WTC11 (cell line): ENCODE data around the gene HPS1. TPM values are rescaled to one million over a fixed set of nuclear protein-coding genes. Genes with fewer than 3 reads are reported as not detected.

Source experiments
- ATAC-seq: fragments of 200-7000 bp; cut with Tn5 transposase; 2 replicates; pipeline ENCODE4 v1.10.0; 2021; ENCODE audit warnings: mild to moderate bottlenecking, moderate library complexity
- CTCF ChIA-PET: fragments of 300-600 bp; sonication (Branson Sonifier 250); formaldehyde crosslinking; loops from one replicate; lab custom pipeline; 2021; ENCODE audit warnings: antibody characterized with exemption; lab: Charles Lee
- POLR2A ChIA-PET: fragments of 350-600 bp; sonication (Branson Sonifier 250); formaldehyde crosslinking; loops from one replicate; lab custom pipeline; 2021; ENCODE audit warnings: antibody characterized with exemption; lab: Charles Lee
- DNase-seq: peaks from one replicate; pipeline ENCODE4 v3.0.0; 2021; ENCODE audit warnings: low spot score
- H3K27ac Mint-ChIP-seq: 2 replicates; pipeline ENCODE4 v1.8.0; 2021; ENCODE audit warnings: mixed read lengths
- H3K27me3 Mint-ChIP-seq: 2 replicates; pipeline ENCODE4 v1.8.0; 2021; ENCODE audit warnings: low read depth, mild to moderate bottlenecking, moderate library complexity, mixed read lengths
- H3K36me3 Mint-ChIP-seq: 2 replicates; pipeline ENCODE4 v1.8.0; 2021; ENCODE audit warnings: mixed read lengths
- H3K4me1 Mint-ChIP-seq: 2 replicates; pipeline ENCODE4 v1.8.0; 2022; ENCODE audit warnings: mixed read lengths
- H3K4me3 Mint-ChIP-seq: 2 replicates; pipeline ENCODE4 v1.8.0; 2021; ENCODE audit warnings: mild to moderate bottlenecking, moderate library complexity, mixed read lengths
- H3K9me3 Mint-ChIP-seq: 2 replicates; pipeline ENCODE4 v1.8.0; 2021; ENCODE audit warnings: mixed read lengths
- ATF1 ChIP-seq: sonication (generic); formaldehyde crosslinking; IDR thresholded peaks from 2 replicates; pipeline ENCODE4 v1.8.1; 2023; ENCODE audit warnings: mild to moderate bottlenecking, moderate library complexity, missing genetic modification reagents
- CTCF ChIP-seq: fragments of 200-600 bp; IDR thresholded peaks from 2 replicates; pipeline ENCODE4 v1.8.0; 2022; ENCODE audit warnings: antibody characterized with exemption
- ESRRA ChIP-seq: sonication (generic); formaldehyde crosslinking; IDR thresholded peaks from 2 replicates; pipeline ENCODE4 v1.8.1; 2022; ENCODE audit warnings: mild to moderate bottlenecking, missing genetic modification reagents, borderline replicate concordance
- FOXP1 ChIP-seq: sonication (generic); formaldehyde crosslinking; IDR thresholded peaks from 2 replicates; pipeline ENCODE4 v1.8.0; 2022; ENCODE audit warnings: missing genetic modification reagents, mild to moderate bottlenecking, moderate library complexity, borderline replicate concordance
- JUN ChIP-seq: sonication (generic); formaldehyde crosslinking; IDR thresholded peaks from 2 replicates; pipeline ENCODE4 v1.8.0; 2023; ENCODE audit warnings: mild to moderate bottlenecking, missing genetic modification reagents
- MYBL2 ChIP-seq: sonication (generic); formaldehyde crosslinking; IDR thresholded peaks from 2 replicates; pipeline ENCODE4 v1.8.1; 2023; ENCODE audit warnings: mild to moderate bottlenecking, moderate library complexity, missing genetic modification reagents
- NR2C2 ChIP-seq: sonication (generic); formaldehyde crosslinking; IDR thresholded peaks from 2 replicates; pipeline ENCODE4 v1.8.0; 2022; ENCODE audit warnings: mild to moderate bottlenecking, missing genetic modification reagents
- NR3C1 ChIP-seq: sonication (generic); formaldehyde crosslinking; conservative IDR thresholded peaks from 2 replicates; pipeline ENCODE4 v1.8.1; 2023; ENCODE audit warnings: low read depth, mild to moderate bottlenecking, missing genetic modification reagents
- PREB ChIP-seq: sonication (generic); formaldehyde crosslinking; IDR thresholded peaks from 2 replicates; pipeline ENCODE4 v1.8.1; 2022; ENCODE audit warnings: mild to moderate bottlenecking, missing genetic modification reagents, moderate library complexity, borderline replicate concordance
- PRRX2 ChIP-seq: fragments of 250-450 bp; sonication (Bioruptor Pico); IDR thresholded peaks from 2 replicates; pipeline ENCODE4 v1.8.0; 2021; ENCODE audit warnings: mild to moderate bottlenecking
- RELA ChIP-seq: sonication (generic); formaldehyde crosslinking; IDR thresholded peaks from 2 replicates; pipeline ENCODE4 v1.8.1; 2022; ENCODE audit warnings: missing genetic modification reagents, mild to moderate bottlenecking, borderline replicate concordance
- SMAD4 ChIP-seq: sonication (generic); formaldehyde crosslinking; IDR thresholded peaks from 2 replicates; pipeline ENCODE4 v1.8.0; 2022; ENCODE audit warnings: mild to moderate bottlenecking, missing genetic modification reagents
- TEAD1 ChIP-seq: sonication (generic); formaldehyde crosslinking; IDR thresholded peaks from 2 replicates; pipeline ENCODE4 v1.8.0; 2022; ENCODE audit warnings: mild to moderate bottlenecking, missing genetic modification reagents
- TP53 ChIP-seq: sonication (generic); formaldehyde crosslinking; IDR thresholded peaks from 2 replicates; pipeline ENCODE4 v1.8.1; 2023; ENCODE audit warnings: mild to moderate bottlenecking, missing genetic modification reagents
- ZBTB21 ChIP-seq: sonication (generic); formaldehyde crosslinking; IDR thresholded peaks from 2 replicates; pipeline ENCODE4 v1.8.1; 2023; ENCODE audit warnings: mild to moderate bottlenecking, missing genetic modification reagents, borderline replicate concordance
- ZNF263 ChIP-seq: sonication (generic); formaldehyde crosslinking; IDR thresholded peaks from 2 replicates; pipeline ENCODE4 v1.8.1; 2022; ENCODE audit warnings: low read depth, mild to moderate bottlenecking, moderate library complexity, missing genetic modification reagents
- ZNF425 ChIP-seq: fragments of 250-450 bp; sonication (Bioruptor Pico); conservative IDR thresholded peaks from 2 replicates; pipeline ENCODE4 v1.9.0; 2021; ENCODE audit warnings: mild to moderate bottlenecking
- total RNA-seq: library from RNA; stranded (reverse); gene quantifications from 3 replicates; pipeline ENCODE4 v1.2.3, GENCODE V29; 2021
- TF ChIP-seq, protein P1 (sequence below): sonication (generic); formaldehyde crosslinking; IDR thresholded peaks from 2 replicates; pipeline ENCODE4 v1.8.0; 2023; ENCODE audit warnings: mild to moderate bottlenecking, missing genetic modification reagents
- TF ChIP-seq, protein P2 (sequence below): sonication (generic); formaldehyde crosslinking; conservative IDR thresholded peaks from 2 replicates; pipeline ENCODE4 v1.8.1; 2022; ENCODE audit warnings: mild to moderate bottlenecking, missing genetic modification reagents
- TF ChIP-seq, protein P3 (sequence below): fragments of 250-450 bp; sonication (Bioruptor Pico); IDR thresholded peaks from 2 replicates; pipeline ENCODE4 v1.9.0; 2021; ENCODE audit warnings: mild to moderate bottlenecking
- TF ChIP-seq, protein P4 (sequence below): sonication (generic); formaldehyde crosslinking; IDR thresholded peaks from 2 replicates; pipeline ENCODE4 v1.8.1; 2022; ENCODE audit warnings: low read depth, mild to moderate bottlenecking, moderate library complexity, missing genetic modification reagents, borderline replicate concordance

The HPS1 gene
- total RNA-seq, 1 experiment from 2014 or later = 49.3 TPM

GRCh38 chr10:98466861-98467505, 20.2 kb upstream of the HPS1 start (continued):
- TF ChIP-seq PREB (no peak), PRRX2 (no peak), ZBTB21 (CRISPR knock-in tag) (no peak), ATF1 (CRISPR knock-in tag) (no peak), NR3C1 (CRISPR knock-in tag) (no peak), SMAD4 (CRISPR knock-in tag) (no peak), NR2C2 (no peak)
- TF ChIP-seq, protein P1, sequence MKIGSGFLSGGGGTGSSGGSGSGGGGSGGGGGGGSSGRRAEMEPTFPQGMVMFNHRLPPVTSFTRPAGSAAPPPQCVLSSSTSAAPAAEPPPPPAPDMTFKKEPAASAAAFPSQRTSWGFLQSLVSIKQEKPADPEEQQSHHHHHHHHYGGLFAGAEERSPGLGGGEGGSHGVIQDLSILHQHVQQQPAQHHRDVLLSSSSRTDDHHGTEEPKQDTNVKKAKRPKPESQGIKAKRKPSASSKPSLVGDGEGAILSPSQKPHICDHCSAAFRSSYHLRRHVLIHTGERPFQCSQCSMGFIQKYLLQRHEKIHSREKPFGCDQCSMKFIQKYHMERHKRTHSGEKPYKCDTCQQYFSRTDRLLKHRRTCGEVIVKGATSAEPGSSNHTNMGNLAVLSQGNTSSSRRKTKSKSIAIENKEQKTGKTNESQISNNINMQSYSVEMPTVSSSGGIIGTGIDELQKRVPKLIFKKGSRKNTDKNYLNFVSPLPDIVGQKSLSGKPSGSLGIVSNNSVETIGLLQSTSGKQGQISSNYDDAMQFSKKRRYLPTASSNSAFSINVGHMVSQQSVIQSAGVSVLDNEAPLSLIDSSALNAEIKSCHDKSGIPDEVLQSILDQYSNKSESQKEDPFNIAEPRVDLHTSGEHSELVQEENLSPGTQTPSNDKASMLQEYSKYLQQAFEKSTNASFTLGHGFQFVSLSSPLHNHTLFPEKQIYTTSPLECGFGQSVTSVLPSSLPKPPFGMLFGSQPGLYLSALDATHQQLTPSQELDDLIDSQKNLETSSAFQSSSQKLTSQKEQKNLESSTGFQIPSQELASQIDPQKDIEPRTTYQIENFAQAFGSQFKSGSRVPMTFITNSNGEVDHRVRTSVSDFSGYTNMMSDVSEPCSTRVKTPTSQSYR (CRISPR knock-in tag) = no peak
- TF ChIP-seq, protein P2, sequence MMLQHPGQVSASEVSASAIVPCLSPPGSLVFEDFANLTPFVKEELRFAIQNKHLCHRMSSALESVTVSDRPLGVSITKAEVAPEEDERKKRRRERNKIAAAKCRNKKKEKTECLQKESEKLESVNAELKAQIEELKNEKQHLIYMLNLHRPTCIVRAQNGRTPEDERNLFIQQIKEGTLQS (CRISPR knock-in tag) = no peak
- TF ChIP-seq, all 79 proteins: peak for 0

GRCh38 chr10:98465866-98466265, 19.1 kb upstream of the HPS1 start:
- no peaks in the 10 kb centered on the region for H3K36me3 Mint-ChIP-seq
- H3K4me1 Mint-ChIP-seq = peaks cover 25% of the 10 kb centered on the region
- ATAC-seq (no peak), DNase-seq (no peak)
- H3K9me3 Mint-ChIP-seq = no peaks in the 10 kb centered on the region
- peaks cover 28% of the 10 kb centered on the region for H3K27me3 Mint-ChIP-seq
- no peak overlapping the region for H3K4me3 Mint-ChIP-seq
- POLR2A ChIA-PET = no interaction called here
- no peak for TF ChIP-seq FOXP1 (CRISPR knock-in tag)
- no peak overlapping the region for H3K27ac Mint-ChIP-seq
- CTCF ChIA-PET = interaction anchor here (1.2 to 3.4 kb wide), 4 partner anchors 36 to 210 kb away, joined by 3 to 37 read pairs (median 13); no protein-coding TSS in a partner anchor

DNA sequence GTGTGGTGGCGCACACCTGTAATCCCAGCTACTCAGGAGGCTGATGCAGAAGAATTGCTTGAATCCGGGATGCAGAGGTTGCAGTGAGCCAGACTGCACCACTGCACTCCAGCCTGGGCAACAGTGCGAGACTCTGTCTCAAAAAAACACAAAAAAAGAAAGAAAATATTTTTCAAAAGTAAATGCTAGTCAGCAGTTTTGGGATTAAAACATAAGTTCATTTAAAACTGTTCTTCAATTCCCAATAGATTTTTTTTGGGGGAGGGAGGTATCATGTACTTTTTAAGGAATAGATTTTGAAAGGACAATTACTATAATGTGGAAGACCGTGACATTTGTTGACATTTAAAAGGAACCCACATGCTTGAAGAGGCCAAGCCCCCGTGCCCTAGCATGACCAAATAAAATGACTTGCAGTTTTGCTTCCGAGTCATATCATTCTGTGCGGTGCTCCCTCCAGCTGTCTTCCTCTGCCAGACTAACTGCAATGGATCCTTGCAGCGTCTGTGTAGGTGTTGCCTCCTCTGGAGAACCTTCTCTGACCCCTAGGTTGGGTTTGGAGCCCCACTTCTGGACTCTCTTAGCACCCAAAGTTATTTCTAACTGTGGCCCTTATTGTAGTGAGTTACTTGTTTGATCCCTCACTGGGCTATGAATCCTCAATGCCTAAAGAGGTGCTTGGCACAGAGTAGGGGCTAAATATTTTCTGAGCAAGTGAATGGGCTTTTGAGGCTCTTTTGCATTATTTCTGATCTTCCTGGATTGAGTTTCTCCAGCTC, 17.4 kb upstream of the HPS1 start:
- POLR2A ChIA-PET = no interaction called here
- H3K9me3 Mint-ChIP-seq = no peaks in the 10 kb centered on the region
- CTCF ChIA-PET = no interaction called here
- DNase-seq (no peak), ATAC-seq (no peak)
- H3K4me3 Mint-ChIP-seq = no peak overlapping the region
- no peak overlapping the region for H3K27ac Mint-ChIP-seq
- H3K4me1 Mint-ChIP-seq = peaks cover 13% of the 10 kb centered on the region
- H3K27me3 Mint-ChIP-seq = peaks cover 15% of the 10 kb centered on the region
- no peaks in the 10 kb centered on the region for H3K36me3 Mint-ChIP-seq
- TF ChIP-seq RELA (no peak), ZNF425 (CRISPR knock-in tag) (no peak), ESRRA (CRISPR knock-in tag) (no peak), CTCF (no peak), NR3C1 (CRISPR knock-in tag) (no peak), MYBL2 (no peak), ZNF263 (CRISPR knock-in tag) (no peak), ATF1 (CRISPR knock-in tag) (no peak), TP53 (CRISPR knock-in tag) (no peak), JUN (CRISPR knock-in tag) (no peak), TEAD1 (CRISPR knock-in tag) (no peak)
- TF ChIP-seq, protein P3, sequence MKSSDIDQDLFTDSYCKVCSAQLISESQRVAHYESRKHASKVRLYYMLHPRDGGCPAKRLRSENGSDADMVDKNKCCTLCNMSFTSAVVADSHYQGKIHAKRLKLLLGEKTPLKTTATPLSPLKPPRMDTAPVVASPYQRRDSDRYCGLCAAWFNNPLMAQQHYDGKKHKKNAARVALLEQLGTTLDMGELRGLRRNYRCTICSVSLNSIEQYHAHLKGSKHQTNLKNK (CRISPR knock-in tag) = no peak
- TF ChIP-seq, protein P4, sequence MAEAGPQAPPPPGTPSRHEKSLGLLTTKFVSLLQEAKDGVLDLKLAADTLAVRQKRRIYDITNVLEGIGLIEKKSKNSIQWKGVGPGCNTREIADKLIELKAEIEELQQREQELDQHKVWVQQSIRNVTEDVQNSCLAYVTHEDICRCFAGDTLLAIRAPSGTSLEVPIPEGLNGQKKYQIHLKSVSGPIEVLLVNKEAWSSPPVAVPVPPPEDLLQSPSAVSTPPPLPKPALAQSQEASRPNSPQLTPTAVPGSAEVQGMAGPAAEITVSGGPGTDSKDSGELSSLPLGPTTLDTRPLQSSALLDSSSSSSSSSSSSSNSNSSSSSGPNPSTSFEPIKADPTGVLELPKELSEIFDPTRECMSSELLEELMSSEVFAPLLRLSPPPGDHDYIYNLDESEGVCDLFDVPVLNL = no peak
